Stimulated activated CD4-positive, alpha-beta T cell treated with anti-CD3 and anti-CD28 coated beads, Interleukin-15, amount 100 ng/mL, for 1 hour (primary cell): ENCODE data around the gene TENM3.

Experiments used
- DNase-seq, 2 donors: peaks; one replicate each; pipeline ENCODE4 v3.0.0-alpha.2; 2020; ENCODE audit warnings: low read depth in 1 of 2, low spot score in 1 of 2

The TENM3 gene

DNA sequence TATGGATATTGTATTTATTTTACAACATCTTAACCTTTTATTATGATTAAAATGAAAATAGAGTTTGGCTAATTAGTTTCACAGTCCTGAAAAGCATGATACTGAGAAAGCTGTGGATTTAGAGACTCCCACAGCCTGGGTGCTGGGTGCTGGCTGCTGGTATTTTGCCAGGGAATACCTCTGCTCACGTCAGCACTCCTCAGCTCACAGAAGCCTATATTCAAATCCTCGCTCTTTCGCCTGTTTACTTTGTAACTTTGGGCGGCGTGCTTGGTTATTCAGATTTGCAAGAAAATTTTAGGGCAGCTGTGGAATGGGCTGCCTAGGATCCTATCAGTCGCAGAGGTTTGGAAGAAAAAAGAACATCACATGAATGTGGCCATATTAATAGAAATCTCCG is 412.1 kb downstream of the TENM3 start:
- DNase-seq = no peak

DNA sequence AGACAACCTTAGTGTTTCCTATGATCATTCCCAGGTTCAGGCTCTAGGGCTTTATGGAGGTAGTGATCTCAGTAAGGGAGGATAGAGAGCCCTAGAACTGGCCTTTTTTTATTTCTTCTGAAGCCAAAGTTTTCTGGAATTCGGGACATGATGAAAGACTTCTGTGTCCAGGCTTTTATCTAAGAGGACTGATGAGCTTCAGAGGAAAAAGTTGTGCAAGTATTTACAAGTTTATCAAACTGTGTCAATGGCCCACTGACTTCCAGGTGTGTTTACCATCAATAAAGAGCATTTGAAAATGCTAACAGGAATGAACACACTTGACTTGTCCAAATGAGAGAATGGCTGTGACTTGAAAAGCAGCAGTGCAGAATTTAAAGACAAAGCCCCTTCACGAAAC is 419.3 kb downstream of the TENM3 start:
- DNase-seq = no peak

DNA sequence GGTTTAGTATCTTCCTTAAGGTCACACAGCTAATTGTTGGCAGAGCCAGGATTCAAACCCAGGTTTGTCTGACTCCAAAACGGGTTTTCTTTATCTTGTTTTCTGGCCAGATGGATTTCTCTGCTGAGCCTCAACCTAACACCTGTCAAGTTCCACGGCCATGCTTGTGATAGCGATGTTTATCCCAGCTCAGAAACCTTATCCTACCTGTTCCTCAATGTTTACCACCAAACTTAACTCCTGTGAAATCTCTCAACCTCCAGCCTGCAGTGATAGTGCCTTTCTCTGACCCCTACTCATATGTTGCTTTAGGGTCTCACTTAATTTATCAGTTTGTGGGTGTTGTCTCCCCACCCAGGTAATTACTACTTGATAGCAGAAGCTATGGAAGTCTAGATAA is 428.0 kb downstream of the TENM3 start:
- no peak for DNase-seq

DNA sequence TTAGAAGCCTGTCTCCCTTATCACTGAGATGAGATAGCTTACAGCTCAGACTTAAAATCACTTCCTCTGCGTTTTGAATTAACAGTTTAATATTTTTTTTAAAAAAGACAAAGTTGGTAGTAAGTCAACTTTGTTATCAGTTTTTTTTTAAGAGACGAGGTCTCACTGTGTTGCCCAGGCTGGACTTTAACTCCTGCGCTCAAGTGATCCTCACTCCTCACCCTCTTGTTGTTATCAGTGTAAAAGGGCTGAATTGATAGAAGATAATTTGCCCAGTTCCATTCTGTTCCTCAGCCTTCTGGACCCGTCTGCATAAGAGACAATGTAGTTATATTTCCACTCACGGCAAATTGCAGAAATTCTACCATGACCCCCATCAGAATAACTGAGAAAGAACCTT is 428.5 kb downstream of the TENM3 start:
- DNase-seq = no peak

DNA sequence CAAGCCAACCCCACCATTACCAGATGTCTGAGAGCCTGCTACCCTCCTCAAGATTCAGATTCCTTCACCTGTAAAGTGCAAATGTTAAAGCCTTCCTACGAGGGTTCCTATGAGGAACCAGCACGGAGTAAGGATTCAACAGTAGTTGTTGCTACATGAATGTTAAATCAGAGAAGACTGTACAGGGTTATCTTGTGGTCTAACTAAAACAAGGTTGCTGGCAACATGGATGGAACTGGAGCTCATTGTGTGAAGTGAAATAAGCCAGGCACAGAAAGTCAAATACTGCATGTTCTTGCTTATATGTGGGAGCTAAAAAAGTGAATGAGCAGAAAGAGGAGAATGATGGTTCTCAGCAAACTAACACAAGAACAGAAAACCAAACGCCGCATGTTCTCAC is 435.4 kb downstream of the TENM3 start:
- DNase-seq = no peak

DNA sequence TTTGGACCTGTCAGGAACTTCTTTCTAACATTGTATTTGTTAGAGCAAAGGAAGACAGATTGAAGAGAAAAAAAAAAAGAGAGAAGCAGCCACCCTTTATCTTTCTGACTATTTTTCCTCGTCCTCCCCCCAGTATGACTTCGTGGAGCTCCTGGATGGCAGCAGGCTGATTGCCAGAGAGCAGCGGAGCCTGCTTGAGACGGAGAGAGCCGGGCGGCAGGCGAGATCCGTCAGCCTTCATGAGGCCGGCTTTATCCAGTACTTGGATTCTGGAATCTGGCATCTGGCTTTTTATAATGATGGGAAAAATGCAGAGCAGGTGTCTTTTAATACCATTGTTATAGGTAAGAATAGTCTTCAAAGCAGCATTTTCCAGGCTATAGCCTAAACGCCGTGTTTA is 436.3 kb downstream of the TENM3 start:
- no peak for DNase-seq

DNA sequence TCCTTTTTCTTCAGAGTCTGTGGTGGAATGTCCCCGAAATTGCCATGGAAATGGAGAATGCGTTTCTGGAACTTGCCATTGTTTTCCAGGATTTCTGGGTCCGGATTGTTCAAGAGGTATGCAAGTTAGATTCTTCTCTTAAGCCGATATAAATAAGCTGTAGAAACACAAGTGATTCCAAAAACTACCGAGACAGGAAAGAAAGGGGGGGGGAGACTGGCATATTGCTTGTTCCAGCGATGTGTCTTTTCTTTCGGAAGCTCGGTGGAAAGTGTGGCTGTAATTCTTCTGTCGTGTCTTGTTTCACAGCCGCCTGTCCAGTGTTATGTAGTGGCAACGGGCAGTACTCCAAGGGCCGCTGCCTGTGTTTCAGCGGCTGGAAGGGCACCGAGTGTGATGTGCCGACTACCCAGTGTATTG is 437.0 kb downstream of the TENM3 start:
- no peak for DNase-seq

DNA sequence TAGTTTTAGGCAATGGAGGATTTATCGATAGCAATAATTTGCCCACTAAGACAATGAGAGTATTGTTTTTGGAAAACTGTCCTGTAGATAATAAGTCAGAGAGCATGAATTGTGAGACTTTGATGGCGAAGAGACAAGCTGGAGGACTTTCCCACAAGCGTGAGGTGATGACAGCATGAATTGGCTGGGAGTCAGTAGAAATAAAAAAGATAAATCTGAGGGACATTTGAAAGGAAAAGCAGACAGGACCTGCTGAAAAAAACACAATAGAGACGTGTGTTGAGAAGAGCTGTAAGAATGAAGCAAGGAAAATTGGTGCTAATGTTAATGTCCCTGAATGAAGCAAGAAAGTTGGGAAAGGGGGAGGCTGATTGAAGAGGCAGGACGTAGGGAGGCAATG is 440.5 kb downstream of the TENM3 start:
- no peak for DNase-seq

DNA sequence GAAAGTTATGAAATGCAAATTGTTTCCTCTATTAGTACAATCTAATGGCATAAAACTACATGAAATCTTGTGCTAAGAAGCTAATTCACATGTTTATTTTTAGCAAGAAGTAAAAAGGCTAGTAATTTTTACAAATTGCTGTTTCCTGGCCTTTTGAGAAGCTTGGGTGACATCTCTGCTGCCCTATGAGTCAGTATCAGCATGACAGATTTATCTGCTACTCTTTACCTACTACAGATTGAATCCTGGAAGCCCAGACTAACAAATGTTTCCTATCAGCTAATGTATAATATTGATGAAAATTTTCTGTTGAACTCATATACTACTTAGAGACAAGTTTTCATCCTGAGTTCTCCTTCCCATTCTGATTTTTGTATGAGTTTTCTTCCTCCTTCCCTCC is 441.6 kb downstream of the TENM3 start:
- no peak for DNase-seq

DNA sequence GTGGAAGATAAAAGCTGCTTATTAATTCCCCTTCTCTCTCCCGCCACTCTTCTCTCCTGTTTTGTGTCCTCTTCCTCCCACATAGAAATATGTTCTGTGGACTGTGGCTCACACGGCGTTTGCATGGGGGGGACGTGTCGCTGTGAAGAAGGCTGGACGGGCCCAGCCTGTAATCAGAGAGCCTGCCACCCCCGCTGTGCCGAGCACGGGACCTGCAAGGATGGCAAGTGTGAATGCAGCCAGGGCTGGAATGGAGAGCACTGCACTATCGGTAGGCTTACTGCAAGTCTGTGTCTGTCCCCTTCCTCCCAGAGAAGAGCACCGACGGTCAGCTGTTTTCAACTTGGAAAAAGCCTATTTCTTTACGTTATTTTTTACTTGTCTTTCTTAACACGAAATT is 444.9 kb downstream of the TENM3 start:
- no peak for DNase-seq

DNA sequence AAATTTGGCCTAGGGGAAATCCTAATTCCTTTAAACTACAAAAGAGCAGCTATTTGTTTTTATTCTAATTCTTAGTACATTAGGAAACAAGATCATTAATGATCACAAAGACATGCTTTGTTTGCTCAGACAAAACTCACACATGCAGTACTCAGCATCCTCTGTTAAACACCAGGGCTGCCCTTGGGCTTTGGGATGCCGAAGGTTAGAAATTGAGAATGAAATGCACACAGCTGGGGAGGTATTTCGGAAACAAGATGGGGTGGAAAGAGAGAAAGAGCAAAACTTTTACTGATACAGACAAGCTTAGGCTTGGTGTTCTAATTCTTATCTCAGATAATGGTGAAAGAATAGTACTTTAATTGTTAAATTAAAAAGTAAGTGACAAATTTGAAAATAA is 451.3 kb downstream of the TENM3 start:
- DNase-seq = no peak

DNA sequence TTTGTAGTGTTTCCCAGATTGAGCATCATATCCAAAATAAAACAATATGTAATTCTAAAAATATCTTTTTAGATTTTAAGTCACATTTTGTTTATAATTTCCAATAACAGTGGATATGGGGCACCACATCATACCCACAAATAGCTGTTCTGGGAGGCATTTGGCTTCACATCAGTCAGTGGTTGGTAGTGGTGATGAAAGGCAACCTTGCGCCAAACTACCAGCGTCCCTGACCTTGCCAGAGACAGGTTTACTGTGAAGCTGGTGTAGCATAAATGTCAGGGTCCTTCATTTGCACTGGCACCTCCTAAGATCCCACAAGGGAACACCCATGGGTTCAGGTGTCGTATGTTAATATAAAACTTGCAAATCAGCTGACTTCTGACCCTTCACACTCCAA is 451.8 kb downstream of the TENM3 start:
- DNase-seq = no peak

DNA sequence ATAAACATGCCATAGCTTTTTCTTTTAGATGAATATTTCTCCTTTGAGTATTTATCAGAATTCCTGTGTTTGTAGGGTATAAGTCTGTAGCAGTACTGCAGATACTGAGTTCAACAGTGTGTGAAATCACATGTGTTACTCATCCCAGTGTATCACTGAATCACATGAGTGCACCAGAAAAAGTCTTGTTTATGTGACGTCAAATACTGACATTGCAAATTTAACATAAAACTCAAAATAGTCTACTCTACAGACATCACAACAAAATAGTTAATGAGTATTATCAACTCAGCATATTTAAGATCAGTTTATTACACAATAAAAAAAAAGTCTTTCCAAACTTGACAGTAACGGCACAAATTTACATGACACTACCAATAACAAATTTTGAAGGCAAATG is 452.6 kb downstream of the TENM3 start:
- no peak for DNase-seq

DNA sequence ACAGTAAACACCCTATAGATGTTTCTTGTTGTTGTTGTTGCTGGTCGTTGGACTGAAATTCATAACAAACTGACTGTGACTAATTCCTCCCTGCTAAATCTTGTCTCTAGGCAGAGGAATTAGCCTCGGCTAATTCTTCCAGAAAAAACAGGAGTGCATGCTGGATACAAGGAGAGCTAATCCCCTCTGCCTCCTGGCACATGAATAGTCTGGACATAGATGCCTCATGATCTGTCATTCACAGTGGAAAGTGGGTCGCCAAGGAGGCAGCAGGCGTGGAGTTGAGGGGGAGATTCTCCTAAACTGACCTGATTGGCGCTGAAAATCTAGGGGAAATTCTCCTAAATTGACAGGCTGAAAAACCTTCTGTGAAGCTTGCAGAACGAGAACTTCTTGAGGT is 453.9 kb downstream of the TENM3 start:
- no peak for DNase-seq

DNA sequence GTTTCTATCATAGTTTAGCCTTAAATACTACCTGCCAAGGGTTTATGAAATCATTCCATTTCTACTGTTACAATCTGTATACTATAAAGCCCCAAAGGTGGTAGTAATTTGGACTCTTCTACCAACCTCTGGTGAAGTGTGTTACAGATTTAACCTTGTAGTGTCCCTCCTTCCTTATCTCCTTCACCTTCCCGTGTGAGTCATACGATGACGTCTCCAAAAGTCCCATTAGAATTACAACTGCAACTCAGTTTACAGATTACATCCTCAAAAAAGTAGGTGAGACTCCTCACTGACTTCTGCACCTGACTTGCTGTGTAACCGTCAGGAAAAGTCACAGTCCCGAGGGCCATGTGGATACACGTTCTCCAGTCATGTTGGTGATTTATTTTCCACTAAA is 455.0 kb downstream of the TENM3 start:
- DNase-seq = no peak

DNA sequence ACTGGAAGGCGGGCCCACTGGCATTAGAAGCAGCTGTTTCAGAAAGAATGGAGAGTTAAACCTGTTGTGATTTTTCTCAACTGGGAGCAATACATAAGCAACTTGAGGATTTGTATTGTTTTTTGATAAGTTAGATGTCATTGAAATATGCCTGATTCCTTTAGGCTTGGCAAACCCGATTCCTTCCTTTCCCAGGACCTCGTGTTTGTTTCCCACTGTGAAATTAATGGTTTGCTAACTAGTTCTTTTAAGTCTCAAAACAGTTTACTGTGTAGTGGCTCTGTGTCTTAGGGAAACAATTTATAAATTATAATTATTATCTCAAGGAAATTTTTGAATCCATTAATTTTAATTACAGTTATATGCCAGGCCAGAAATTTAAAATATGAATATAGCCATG is 456.0 kb downstream of the TENM3 start:
- DNase-seq = no peak

DNA sequence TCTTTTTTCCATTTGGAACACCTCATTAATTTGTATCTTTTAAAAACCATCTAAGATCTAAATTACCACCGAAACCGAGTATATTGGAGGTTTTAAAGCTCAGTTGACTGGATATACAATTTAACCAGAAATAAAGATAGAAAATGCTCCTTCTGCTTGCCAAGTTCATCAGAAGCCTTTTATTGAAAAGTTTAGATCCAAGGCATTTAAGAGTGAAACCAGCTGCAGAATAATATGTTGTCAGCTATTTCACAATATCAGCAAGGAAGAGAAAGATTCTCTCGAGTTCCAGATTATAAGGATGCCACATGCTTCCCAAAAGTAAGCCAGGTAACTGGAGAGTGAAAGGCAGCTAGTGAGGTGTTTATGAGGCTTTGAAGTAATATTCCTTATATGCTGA is 456.6 kb downstream of the TENM3 start:
- DNase-seq = no peak

DNA sequence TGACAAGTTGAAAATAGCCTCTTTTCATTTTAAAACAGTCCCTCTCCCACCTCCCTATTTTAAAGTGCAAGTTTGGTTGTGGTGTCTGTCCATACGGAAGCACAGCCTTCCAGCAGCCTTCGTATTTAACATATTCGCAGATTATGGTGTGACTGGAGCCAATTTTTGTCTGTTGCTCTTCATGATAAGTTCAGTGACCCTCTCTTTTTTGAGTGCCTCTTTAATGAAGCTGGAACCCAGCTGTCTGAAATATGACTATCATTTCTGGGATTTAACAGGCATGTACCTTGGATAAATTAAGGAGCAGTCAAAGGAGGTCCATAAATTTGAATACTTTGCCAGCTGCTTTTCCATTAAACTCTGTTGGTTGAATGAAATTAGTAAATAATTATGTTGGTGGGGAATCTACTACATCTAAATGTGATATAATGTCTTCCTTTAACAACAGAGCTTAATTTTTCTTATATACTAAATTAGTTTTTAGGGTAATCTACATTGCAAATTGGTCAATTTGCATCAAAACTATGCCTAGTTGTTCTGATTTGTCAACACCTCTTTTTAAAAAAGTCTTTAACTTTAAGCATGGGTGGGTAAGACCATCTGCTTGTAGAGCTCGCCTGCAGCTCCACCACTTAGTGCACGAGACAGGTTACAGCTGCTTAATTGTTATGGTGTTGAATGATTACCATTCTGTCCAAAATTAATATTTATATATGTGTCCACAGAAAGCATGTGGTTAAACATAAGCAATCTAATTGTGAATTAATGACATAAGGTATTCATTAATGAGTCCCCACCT is 457.4 kb downstream of the TENM3 start:
- DNase-seq = no peak

DNA sequence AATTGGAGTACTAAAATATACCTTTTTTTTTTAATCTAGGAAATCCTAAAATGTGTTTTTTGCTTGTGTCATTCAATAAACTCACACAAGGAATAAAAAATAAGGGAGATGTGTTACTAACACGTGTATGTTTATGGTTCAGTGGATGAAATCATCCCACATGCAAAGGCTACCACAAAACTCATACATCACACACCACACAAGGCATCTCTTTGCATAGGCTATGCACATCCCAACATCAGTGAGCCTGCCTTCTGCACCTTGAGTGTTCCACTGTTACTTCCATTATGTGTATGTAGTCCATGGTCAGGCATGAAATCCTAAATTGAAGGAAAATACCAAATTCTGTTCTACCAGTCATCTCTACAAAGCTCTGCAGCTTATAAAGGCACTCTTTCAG is 460.9 kb downstream of the TENM3 start:
- DNase-seq = no peak

DNA sequence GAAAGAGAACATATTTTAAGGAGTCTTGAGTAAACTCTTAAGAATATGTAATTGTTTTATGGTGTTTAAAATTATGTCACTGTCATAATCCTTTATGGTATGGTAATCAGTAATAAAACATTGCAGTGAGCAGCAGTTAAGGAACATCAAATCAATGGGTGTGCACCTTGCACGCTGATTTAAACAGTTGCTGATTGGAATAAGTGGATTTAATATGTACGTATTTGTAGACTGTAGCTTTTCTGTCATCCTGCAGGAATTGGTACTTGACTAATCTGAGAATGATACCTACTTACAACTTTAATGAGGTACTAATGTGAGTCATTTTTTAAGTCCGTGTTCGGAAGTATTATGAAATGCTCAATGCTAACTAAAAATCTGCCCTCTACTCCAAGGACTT is 461.7 kb downstream of the TENM3 start:
- no peak for DNase-seq

DNA sequence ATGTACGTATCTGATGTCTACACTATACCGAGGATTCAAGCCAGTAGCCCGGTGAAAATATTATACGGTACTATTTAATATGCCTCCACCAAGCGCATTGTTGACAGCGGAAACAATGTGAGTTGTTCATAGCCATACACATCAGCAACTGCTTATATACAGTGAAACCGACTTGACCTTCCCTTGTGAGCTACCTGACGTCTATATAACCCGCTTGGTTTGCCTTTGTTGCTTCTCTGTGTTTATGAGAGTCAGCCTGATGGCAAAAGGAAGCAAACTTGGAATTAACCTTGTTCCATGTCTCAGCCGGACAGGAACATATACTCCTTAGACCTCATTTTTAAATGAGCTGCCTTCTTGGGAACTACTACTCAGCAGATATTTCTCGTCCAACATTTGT is 462.2 kb downstream of the TENM3 start:
- DNase-seq = no peak

DNA sequence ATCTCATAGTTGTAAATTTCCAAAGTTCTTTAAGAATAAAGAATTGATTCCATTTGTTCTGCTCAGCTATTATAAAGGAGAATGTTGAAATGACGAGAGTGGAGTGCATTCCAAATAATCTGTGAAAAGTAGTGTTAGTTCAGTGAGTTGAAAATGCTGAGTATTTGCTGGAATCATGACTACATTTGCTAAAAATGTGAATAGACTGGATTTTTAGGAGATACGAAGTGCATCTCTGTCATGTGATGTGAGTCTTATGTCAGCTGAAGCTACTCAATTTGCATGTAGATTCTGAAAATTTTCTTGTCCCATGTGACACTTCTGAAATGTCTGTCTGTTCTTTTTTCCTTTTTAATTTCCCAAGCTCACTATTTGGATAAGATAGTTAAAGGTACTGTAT is 468.0 kb downstream of the TENM3 start:
- no peak for DNase-seq

DNA sequence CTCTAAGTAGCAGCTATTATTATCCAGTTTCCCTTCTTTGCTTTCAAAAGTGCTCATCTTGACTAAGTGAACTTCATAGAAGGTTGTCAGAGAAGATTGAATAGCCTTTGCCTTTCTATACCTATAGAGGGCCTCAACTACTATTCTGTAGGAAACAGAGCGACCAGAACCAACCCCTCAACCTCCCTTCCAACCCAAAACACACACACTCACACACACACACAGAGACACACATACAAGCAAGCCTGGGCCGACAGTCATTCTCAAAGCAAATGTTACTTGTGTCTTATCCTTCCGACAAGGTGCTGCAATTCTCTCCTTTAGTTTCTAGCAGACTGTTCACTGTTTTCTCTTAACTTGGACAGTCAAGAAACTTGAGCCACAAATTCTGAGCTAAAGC is 472.3 kb downstream of the TENM3 start:
- DNase-seq = no peak

DNA sequence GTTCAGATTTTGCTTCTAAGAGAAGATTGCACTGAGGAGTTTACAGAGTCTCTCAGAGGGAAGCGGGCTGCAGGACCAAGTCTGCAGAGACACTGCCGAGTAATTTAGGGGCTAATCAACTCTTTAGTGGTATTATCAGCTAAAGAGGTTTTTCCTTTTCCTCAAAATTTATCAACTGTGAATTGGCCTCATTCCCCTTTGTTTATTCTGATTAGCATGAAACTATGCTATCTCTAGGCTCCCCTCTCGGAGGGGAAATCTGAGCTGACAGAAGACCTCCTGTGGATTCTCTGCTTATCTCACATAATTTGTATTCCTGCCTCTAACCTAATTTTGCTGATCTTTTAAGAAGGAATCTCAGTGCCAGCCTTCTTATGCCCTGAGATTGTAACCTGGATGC is 473.0 kb downstream of the TENM3 start:
- no peak for DNase-seq
